Peyer's patch (tissue), 4 donors: Measurements from ENCODE around the gene ECT2. TPM values are rescaled to one million over a fixed set of nuclear protein-coding genes. Genes with fewer than 3 reads are reported as not detected.

ENCODE experiments used
- DNase-seq, 3 donors: peaks; one replicate each; pipeline ENCODE4 v3.0.0-alpha.2; 2017 to 2019
- H3K27ac ChIP-seq, 4 donors: fragments of 200-600 bp; sonication (generic); one replicate each; pipeline ENCODE4 v1.5.1; 2016 to 2019
- H3K27me3 ChIP-seq, 2 donors: fragments of 200-600 bp; sonication (generic); one replicate each; pipeline ENCODE4 v1.5.1; 2019
- H3K36me3 ChIP-seq, 3 donors: fragments of 200-600 bp; sonication (generic); one replicate each; pipeline ENCODE4 v1.5.1; 2016 to 2019
- H3K4me1 ChIP-seq, 4 donors: fragments of 200-600 bp; sonication (generic); one replicate each; pipeline ENCODE4 v1.5.1; 2016 to 2019
- H3K4me3 ChIP-seq, 4 donors: fragments of 200-600 bp; sonication (generic); 1 replicate in 3 of 4; 2 replicates in 1 of 4; pipeline ENCODE4 v1.5.1; 2016 to 2019; ENCODE audit warnings: mild to moderate bottlenecking in 1 of 4
- H3K9me3 ChIP-seq, 4 donors: fragments of 200-600 bp; sonication (generic); one replicate each; pipeline ENCODE4 v1.5.1; 2016 to 2019; ENCODE audit warnings: mild to moderate bottlenecking in 1 of 4
- POLR2A ChIP-seq, 2 donors: fragments of 450-650 bp; IDR thresholded peaks; one replicate each; pipeline ENCODE4 v1.5.1; 2017; ENCODE audit warnings: antibody characterized with exemption in 2 of 2, mild to moderate bottlenecking in 2 of 2, moderate library complexity in 2 of 2
- total RNA-seq, 4 donors: library from RNA; depleted of rRNA; stranded (reverse); fragments of >200 nt; gene quantifications; one replicate each; pipeline ENCODE4 v1.1.0, GENCODE V29; 2016
- TF ChIP-seq, protein P1 (sequence below), 6 experiments: fragments of 450-650 bp in 4 of 6; fragments of 200-600 bp in 2 of 6; sonication (generic) in 1 of 6; IDR thresholded peaks; one replicate each; pipeline ENCODE4 v1.5.1; 2017 to 2019; ENCODE audit warnings: antibody characterized with exemption in 6 of 6, mild to moderate bottlenecking in 3 of 6, moderate library complexity in 1 of 6

The ECT2 gene
- total RNA-seq, 4 donors from 2014 or later = 8.9 to 11.2 (median 9.8) TPM

DNA sequence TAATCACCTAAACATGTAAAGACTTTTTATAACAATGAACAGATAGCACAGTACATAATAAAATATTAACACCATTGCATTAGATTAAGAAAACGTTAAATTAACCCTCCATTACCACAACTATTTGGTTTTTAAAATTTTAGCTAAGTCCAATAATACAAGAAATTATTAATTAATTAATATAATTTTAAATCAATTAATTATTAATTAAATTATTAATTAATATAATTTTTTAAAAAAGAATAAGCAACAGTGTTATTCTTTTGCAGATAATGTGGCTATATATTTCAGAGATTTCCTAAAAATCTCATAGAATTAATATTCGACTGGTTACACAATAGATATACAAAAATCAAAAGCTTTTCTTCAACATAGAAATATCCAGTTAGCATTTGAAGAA, 82.5 kb downstream of the ECT2 start:
- Histone ChIP-seq H3K4me1 (no peaks in the 10 kb centered on the region), H3K4me3 (no peak overlapping the region), H3K36me3 (no peaks in the 10 kb centered on the region), H3K9me3 (no peaks in the 10 kb centered on the region), H3K27me3 (no peaks in the 10 kb centered on the region), H3K27ac (no peak overlapping the region)
- TF ChIP-seq, protein P1, sequence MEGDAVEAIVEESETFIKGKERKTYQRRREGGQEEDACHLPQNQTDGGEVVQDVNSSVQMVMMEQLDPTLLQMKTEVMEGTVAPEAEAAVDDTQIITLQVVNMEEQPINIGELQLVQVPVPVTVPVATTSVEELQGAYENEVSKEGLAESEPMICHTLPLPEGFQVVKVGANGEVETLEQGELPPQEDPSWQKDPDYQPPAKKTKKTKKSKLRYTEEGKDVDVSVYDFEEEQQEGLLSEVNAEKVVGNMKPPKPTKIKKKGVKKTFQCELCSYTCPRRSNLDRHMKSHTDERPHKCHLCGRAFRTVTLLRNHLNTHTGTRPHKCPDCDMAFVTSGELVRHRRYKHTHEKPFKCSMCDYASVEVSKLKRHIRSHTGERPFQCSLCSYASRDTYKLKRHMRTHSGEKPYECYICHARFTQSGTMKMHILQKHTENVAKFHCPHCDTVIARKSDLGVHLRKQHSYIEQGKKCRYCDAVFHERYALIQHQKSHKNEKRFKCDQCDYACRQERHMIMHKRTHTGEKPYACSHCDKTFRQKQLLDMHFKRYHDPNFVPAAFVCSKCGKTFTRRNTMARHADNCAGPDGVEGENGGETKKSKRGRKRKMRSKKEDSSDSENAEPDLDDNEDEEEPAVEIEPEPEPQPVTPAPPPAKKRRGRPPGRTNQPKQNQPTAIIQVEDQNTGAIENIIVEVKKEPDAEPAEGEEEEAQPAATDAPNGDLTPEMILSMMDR (IDR thresholded peaks at IDR 0.05) = no peak
- no peak for TF ChIP-seq POLR2A (IDR thresholded peaks at IDR 0.05)
- DNase-seq = no peak

DNA sequence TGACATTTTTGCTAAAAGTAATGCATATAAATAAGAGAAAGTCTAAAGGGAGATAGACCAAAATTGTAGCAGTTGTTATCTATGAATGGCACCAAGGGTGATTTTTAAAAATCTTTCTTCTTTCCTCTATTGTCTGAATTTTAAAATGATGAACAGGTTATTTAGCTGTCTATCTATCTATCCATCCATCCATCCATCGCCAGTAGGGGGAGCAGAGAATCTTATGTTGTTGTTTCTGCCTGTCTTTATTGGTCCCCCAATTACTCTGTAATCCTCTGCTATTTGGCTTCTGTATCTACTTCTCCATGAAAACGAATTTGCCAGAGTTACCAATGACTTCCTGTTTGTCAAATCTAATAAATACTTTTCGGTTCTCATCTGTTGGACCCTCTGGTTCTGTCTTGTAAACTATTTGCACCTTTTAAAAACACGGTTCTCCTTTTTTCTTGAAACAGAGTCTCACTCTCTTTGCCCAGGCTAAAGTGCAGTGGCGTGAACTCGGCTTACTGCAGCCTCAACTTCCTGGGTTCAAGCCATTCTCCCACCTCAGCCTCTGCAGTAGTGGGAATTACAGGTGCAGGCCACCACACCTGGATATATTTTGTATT, 86.0 kb downstream of the ECT2 start:
- H3K4me3 ChIP-seq = no peak overlapping the region
- no peaks in the 10 kb centered on the region for H3K4me1 ChIP-seq
- H3K27me3 ChIP-seq = no peaks in the 10 kb centered on the region
- no peak overlapping the region for H3K27ac ChIP-seq
- H3K36me3 ChIP-seq = no peaks in the 10 kb centered on the region
- peak in 2 of 3 donors; percentile 25 to 57 for DNase-seq
- TF ChIP-seq, protein P1 (IDR thresholded peaks at IDR 0.05) = peak in 5 of 6 experiments; percentile 12 to 58 (median 52)
- TF ChIP-seq POLR2A (IDR thresholded peaks at IDR 0.05) = no peak
- no peaks in the 10 kb centered on the region for H3K9me3 ChIP-seq

DNA sequence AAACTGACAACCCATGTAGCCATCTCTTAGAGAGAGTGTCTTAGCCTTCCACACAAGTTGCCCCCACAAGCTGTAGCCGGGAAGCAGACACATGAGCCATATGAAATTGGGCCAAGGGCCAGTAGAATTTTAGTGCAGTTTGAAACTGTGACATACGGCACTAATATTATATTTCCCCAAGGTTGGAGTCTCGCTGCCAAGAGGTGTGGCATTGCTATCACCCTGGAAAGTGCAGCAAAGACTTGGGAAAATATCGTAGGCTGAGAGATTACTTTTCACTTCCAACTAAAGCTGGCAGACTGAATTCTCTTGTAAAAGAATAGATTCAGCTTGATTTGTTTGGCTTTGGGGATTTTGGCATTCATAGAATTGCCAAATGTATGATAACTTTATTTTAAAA, 89.2 kb downstream of the ECT2 start:
- H3K27ac ChIP-seq = no peak overlapping the region
- no peaks in the 10 kb centered on the region for H3K36me3 ChIP-seq
- TF ChIP-seq, protein P1 (IDR thresholded peaks at IDR 0.05) = no peak
- no peak for TF ChIP-seq POLR2A (IDR thresholded peaks at IDR 0.05)
- no peaks in the 10 kb centered on the region for H3K9me3 ChIP-seq
- H3K27me3 ChIP-seq = no peaks in the 10 kb centered on the region
- no peak overlapping the region for H3K4me3 ChIP-seq
- H3K4me1 ChIP-seq = no peaks in the 10 kb centered on the region
- no peak for DNase-seq

DNA sequence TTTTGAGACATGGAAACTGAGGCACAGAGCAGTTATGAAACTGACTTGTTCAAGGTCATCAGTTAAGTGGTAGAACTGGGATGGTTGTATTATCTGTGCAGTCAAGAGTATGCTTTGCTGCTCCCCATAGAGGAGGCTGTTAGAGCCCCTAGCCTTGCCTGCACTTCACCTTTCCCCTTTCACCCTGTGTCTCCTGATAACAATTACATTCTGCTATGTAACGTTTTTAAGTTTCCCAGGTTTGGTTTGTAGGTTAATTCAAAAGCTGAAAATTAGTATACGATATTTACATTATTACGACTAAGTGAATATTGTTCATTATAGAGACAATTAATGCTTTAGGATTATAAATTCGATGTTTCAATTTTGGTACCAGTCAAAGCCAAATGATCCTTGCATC, 89.9 kb downstream of the ECT2 start:
- no peaks in the 10 kb centered on the region for H3K36me3 ChIP-seq
- TF ChIP-seq POLR2A (IDR thresholded peaks at IDR 0.05) = no peak
- TF ChIP-seq, protein P1 (IDR thresholded peaks at IDR 0.05) = no peak
- H3K27me3 ChIP-seq = no peaks in the 10 kb centered on the region
- H3K4me3 ChIP-seq = no peak overlapping the region
- no peaks in the 10 kb centered on the region for H3K4me1 ChIP-seq
- DNase-seq = no peak
- no peaks in the 10 kb centered on the region for H3K9me3 ChIP-seq
- no peak overlapping the region for H3K27ac ChIP-seq

DNA sequence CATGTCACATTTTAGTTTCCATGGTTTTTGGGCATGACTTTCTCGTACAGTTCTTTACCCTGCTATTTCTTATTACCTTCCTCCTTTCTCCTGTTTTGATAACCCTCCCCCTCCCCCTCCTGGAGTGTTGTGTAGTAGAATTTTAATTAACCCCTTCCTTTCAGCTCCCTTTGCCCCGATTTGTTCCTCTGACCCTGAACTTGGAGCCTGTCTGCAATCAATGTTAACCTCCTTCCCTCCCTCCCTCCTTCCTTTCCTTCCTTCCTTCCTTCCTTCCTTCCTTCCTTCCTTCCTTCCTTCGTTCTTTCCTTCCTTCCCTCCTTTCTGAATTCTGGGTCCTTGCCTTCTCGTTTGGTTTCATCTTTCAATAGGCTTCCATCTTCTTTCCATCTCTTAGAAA, 90.4 kb downstream of the ECT2 start:
- DNase-seq = no peak

More for the DNA sequence above, 90.4 kb downstream of the ECT2 start:
- TF ChIP-seq POLR2A (IDR thresholded peaks at IDR 0.05) = no peak
- TF ChIP-seq, protein P1 (IDR thresholded peaks at IDR 0.05) = no peak
- no peak overlapping the region for H3K4me3 ChIP-seq
- no peaks in the 10 kb centered on the region for H3K4me1 ChIP-seq
- H3K27me3 ChIP-seq = no peaks in the 10 kb centered on the region
- H3K9me3 ChIP-seq = no peaks in the 10 kb centered on the region
- H3K27ac ChIP-seq = no peak overlapping the region
- no peaks in the 10 kb centered on the region for H3K36me3 ChIP-seq
